ENCODE measurements around the gene ARSG. TPM values are rescaled to one million over a fixed set of nuclear protein-coding genes. Genes with fewer than 3 reads are reported as not detected.

Gene ARSG
- total and polyA plus RNA-seq, 2 of the 13 experiments (the other 11 are each of a cell fraction or from before 2014, with no cell fraction given) = 3.7 to 15.2 TPM

DNA sequence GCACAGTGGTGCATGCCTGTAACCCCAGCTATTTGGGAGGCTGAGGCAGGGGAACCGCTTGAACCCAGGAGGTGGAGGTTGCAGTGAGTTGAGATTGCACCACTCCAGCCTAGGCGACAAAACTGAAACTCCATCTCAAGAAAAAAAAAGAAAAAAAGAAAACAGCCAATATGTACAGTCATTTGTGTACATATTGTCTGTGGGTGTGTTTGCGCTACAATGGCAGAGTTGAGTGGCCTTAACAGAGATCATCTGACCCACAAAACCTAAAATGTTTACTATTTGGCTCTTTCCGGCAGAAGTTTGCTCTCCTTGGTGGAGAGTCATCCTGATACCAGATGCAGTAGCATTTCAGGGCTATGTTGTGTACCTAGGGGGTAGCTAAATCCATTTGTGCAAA is 57.9 kb downstream of the ARSG start (continued):
- TF ChIP-seq, protein P1, sequence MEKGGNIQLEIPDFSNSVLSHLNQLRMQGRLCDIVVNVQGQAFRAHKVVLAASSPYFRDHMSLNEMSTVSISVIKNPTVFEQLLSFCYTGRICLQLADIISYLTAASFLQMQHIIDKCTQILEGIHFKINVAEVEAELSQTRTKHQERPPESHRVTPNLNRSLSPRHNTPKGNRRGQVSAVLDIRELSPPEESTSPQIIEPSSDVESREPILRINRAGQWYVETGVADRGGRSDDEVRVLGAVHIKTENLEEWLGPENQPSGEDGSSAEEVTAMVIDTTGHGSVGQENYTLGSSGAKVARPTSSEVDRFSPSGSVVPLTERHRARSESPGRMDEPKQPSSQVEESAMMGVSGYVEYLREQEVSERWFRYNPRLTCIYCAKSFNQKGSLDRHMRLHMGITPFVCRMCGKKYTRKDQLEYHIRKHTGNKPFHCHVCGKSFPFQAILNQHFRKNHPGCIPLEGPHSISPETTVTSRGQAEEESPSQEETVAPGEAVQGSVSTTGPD (CRISPR knock-in tag; IDR thresholded peaks at IDR 0.05) = no peak
- TF ChIP-seq ZNF124 (CRISPR knock-in tag; IDR thresholded peaks at IDR 0.05) (no peak), RARA (CRISPR knock-in tag; IDR thresholded peaks at IDR 0.05) (peak; percentile 67), ZNF501 (CRISPR knock-in tag; IDR thresholded peaks at IDR 0.05) (no peak), PCBP1 (IDR thresholded peaks at IDR 0.05; ENCODE audit: borderline replicate concordance, low read depth, low read length) (no peak), GATAD2A (CRISPR knock-in tag; IDR thresholded peaks at IDR 0.05) (peak; percentile 72), MED1 (CRISPR knock-in tag; IDR thresholded peaks at IDR 0.05) (peak; percentile 62), PAX8 (CRISPR knock-in tag; IDR thresholded peaks at IDR 0.05; ENCODE audit: borderline replicate concordance) (no peak), ZNF101 (CRISPR knock-in tag; IDR thresholded peaks at IDR 0.05; ENCODE audit: borderline replicate concordance, low read depth) (no peak), GTF2F1 (IDR thresholded peaks at IDR 0.05; ENCODE audit: low read length) (no peak), SMYD3 (CRISPR knock-in tag; IDR thresholded peaks at IDR 0.05) (no peak), TGIF2 (CRISPR knock-in tag; IDR thresholded peaks at IDR 0.05) (no peak), SOX6 (IDR thresholded peaks at IDR 0.05) (no peak), SOX6 (CRISPR knock-in tag; IDR thresholded peaks at IDR 0.05) (peak; percentile 62), AGO2 (optimal IDR thresholded peaks at IDR 0.05; ENCODE audit: low read depth, low read length) (no peak), NR1H2 (CRISPR knock-in tag; IDR thresholded peaks at IDR 0.05; ENCODE audit: borderline replicate concordance, low read depth) (no peak), POGZ (CRISPR knock-in tag; IDR thresholded peaks at IDR 0.05) (no peak), TEAD3 (CRISPR knock-in tag; optimal IDR thresholded peaks at IDR 0.05; ENCODE audit: borderline replicate concordance) (no peak), ZNF180 (CRISPR knock-in tag; IDR thresholded peaks at IDR 0.05; ENCODE audit: borderline replicate concordance, low read depth) (no peak), ZNF768 (CRISPR knock-in tag; IDR thresholded peaks at IDR 0.05) (no peak), ZNF780A (CRISPR knock-in tag; IDR thresholded peaks at IDR 0.05) (no peak), ZNF33B (CRISPR knock-in tag; IDR thresholded peaks at IDR 0.05) (0 out of 2 replicates have a peak, but pooled peaks have one; percentile 28), RCOR2 (CRISPR knock-in tag; IDR thresholded peaks at IDR 0.05) (peak; percentile 47; the same call in 1 of the 2 replicates)
- TF ChIP-seq, protein P2, sequence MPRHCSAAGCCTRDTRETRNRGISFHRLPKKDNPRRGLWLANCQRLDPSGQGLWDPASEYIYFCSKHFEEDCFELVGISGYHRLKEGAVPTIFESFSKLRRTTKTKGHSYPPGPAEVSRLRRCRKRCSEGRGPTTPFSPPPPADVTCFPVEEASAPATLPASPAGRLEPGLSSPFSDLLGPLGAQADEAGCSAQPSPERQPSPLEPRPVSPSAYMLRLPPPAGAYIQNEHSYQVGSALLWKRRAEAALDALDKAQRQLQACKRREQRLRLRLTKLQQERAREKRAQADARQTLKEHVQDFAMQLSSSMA (CRISPR knock-in tag; IDR thresholded peaks at IDR 0.05) = no peak
- TF ChIP-seq, protein P3, sequence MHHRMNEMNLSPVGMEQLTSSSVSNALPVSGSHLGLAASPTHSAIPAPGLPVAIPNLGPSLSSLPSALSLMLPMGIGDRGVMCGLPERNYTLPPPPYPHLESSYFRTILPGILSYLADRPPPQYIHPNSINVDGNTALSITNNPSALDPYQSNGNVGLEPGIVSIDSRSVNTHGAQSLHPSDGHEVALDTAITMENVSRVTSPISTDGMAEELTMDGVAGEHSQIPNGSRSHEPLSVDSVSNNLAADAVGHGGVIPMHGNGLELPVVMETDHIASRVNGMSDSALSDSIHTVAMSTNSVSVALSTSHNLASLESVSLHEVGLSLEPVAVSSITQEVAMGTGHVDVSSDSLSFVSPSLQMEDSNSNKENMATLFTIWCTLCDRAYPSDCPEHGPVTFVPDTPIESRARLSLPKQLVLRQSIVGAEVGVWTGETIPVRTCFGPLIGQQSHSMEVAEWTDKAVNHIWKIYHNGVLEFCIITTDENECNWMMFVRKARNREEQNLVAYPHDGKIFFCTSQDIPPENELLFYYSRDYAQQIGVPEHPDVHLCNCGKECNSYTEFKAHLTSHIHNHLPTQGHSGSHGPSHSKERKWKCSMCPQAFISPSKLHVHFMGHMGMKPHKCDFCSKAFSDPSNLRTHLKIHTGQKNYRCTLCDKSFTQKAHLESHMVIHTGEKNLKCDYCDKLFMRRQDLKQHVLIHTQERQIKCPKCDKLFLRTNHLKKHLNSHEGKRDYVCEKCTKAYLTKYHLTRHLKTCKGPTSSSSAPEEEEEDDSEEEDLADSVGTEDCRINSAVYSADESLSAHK (CRISPR knock-in tag; IDR thresholded peaks at IDR 0.05; ENCODE audit: borderline replicate concordance) = no peak
- TF ChIP-seq, protein P4, sequence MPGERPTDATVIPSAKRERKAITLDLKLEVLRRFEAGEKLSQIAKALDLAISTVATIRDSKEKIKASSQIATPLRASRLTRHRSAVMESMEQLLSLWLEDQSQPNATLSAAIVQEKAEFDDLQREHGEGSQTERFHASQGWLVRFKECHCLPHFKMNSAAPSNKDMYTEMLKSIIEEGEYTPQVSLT (CRISPR knock-in tag; IDR thresholded peaks at IDR 0.05; ENCODE audit: borderline replicate concordance, low read depth) = no peak
- TF ChIP-seq, protein P5, sequence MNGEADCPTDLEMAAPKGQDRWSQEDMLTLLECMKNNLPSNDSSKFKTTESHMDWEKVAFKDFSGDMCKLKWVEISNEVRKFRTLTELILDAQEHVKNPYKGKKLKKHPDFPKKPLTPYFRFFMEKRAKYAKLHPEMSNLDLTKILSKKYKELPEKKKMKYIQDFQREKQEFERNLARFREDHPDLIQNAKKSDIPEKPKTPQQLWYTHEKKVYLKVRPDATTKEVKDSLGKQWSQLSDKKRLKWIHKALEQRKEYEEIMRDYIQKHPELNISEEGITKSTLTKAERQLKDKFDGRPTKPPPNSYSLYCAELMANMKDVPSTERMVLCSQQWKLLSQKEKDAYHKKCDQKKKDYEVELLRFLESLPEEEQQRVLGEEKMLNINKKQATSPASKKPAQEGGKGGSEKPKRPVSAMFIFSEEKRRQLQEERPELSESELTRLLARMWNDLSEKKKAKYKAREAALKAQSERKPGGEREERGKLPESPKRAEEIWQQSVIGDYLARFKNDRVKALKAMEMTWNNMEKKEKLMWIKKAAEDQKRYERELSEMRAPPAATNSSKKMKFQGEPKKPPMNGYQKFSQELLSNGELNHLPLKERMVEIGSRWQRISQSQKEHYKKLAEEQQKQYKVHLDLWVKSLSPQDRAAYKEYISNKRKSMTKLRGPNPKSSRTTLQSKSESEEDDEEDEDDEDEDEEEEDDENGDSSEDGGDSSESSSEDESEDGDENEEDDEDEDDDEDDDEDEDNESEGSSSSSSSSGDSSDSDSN (CRISPR knock-in tag; IDR thresholded peaks at IDR 0.05) = no peak
